CD4-positive, alpha-beta memory T cell (primary cell): ENCODE measurements around the gene DACH1. TPM values are rescaled to one million over a fixed set of nuclear protein-coding genes. Genes with fewer than 3 reads are reported as not detected.

Experiments
- CTCF ChIA-PET: fragments of 350-600 bp; sonication (Branson Sonifier 250); formaldehyde crosslinking; loops from one replicate; lab custom pipeline; 2021; ENCODE audit warnings: inconsistent platforms; ENCODE audit not compliant: partially characterized antibody; lab: Charles Lee
- POLR2A ChIA-PET: fragments of 350-600 bp; sonication (Branson Sonifier 250); formaldehyde crosslinking; loops from one replicate; lab custom pipeline; 2021; ENCODE audit not compliant: partially characterized antibody; lab: Charles Lee
- DNase-seq, 5 donors: peaks; one replicate each; pipeline versions ENCODE4 v3.0.0 to v3.0.0-alpha.2; 2020 to 2022; ENCODE audit warnings: mixed read lengths in 1 of 5
- H3K27ac ChIP-seq: one replicate; pipeline ENCODE4 v1.7.0; 2013; ENCODE audit warnings: low read depth, low read length
- H3K27me3 ChIP-seq: 2 replicates; pipeline ENCODE4 v1.7.0; 2013; ENCODE audit warnings: mild to moderate bottlenecking, low read length, moderate library complexity; ENCODE audit not compliant: insufficient read depth
- H3K36me3 ChIP-seq: 2 replicates; pipeline ENCODE4 v1.7.0; 2013; ENCODE audit warnings: mild to moderate bottlenecking, low read length, moderate library complexity; ENCODE audit not compliant: insufficient read depth
- H3K4me1 ChIP-seq: 2 replicates; pipeline ENCODE4 v1.7.0; 2013; ENCODE audit warnings: mild to moderate bottlenecking, low read length, moderate library complexity; ENCODE audit not compliant: insufficient read depth
- H3K4me3 ChIP-seq, 2 donors: one replicate each; pipeline ENCODE4 v1.7.0; 2013; ENCODE audit warnings: low read length in 2 of 2, mild to moderate bottlenecking in 1 of 2
- H3K9me3 ChIP-seq, 2 donors: one replicate each; pipeline ENCODE4 v1.7.0; 2013; ENCODE audit warnings: low read length in 2 of 2, control low read depth in 1 of 2; ENCODE audit not compliant: control insufficient read depth in 1 of 2
- H3K27ac Mint-ChIP-seq, 7 donors: one replicate each; pipeline ENCODE4 v1.8.0; 2020 to 2021; ENCODE audit warnings: mixed read lengths in 7 of 7, mild to moderate bottlenecking in 6 of 7, inconsistent platforms in 3 of 7, moderate library complexity in 3 of 7
- H3K27me3 Mint-ChIP-seq, 2 donors: one replicate each; pipeline ENCODE4 v1.8.0; 2020 to 2021; ENCODE audit warnings: mixed read lengths in 2 of 2
- H3K36me3 Mint-ChIP-seq, 2 donors: one replicate each; pipeline ENCODE4 v1.8.0; 2020 to 2021; ENCODE audit warnings: mixed read lengths in 2 of 2, inconsistent platforms in 1 of 2, mild to moderate bottlenecking in 1 of 2
- H3K4me1 Mint-ChIP-seq, 4 donors: one replicate each; pipeline ENCODE4 v1.8.0; 2020 to 2021; ENCODE audit warnings: mixed read lengths in 4 of 4, mild to moderate bottlenecking in 1 of 4
- H3K4me3 Mint-ChIP-seq, 8 donors: one replicate each; pipeline ENCODE4 v1.8.0; 2020 to 2021; ENCODE audit warnings: mixed read lengths in 8 of 8, mild to moderate bottlenecking in 7 of 8, moderate library complexity in 6 of 8, inconsistent platforms in 3 of 8
- H3K9me3 Mint-ChIP-seq, 8 donors: one replicate each; pipeline ENCODE4 v1.8.0; 2020 to 2021; ENCODE audit warnings: mixed read lengths in 8 of 8, mild to moderate bottlenecking in 5 of 8, inconsistent platforms in 3 of 8, moderate library complexity in 1 of 8
- intact Hi-C: fragments of 100-400 bp; cut with micrococcal nuclease; formaldehyde crosslinking; loops from one replicate; pipeline ENCODE4 v1.15.1; 2023
- polyA plus RNA-seq, 2 donors: library from polyadenylated mRNA; unstranded; fragments of 300-500 nt; fragmentation: Illumina TruSeq; gene quantifications; one replicate each; pipeline ENCODE4 v1.2.3, GENCODE V29; 2021
- total RNA-seq, 2 experiments: library from RNA; stranded (reverse); gene quantifications; one replicate each; pipeline ENCODE4 v1.2.3, GENCODE V29; 2021

Gene DACH1
- total and polyA plus RNA-seq, 4 experiments from 2014 or later, result not detected

DNA sequence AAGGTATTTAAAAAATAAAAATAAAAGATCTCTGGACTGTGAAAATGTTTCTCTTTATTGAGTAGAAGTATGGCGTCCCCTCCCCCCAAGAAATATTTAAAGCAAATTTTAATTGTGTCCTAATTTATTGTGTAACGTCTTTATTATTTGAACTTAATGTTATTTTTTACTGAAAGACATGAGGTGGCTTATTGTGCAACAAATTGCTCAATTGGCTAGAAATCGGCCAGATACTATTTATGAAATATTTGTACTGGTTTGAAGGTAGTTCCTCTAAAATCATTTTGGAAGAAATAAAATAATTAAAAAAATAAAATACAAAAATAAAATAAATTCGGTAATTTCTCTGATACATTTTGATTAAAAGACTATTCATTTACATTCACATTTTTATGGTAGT is 162.3 kb downstream of the DACH1 start:
- DNase-seq, result no peak
- Histone ChIP-seq H3K4me3 (no peak overlapping the region), H3K36me3 (no peaks in the 10 kb centered on the region), H3K27me3 (no peaks in the 10 kb centered on the region), H3K4me1 (no peaks in the 10 kb centered on the region), H3K27ac (no peak overlapping the region), H3K9me3 (no peaks in the 10 kb centered on the region)
- Mint-ChIP-seq H3K4me1 (no peaks in the 10 kb centered on the region), H3K27ac (no peak overlapping the region), H3K4me3 (no peak overlapping the region), H3K27me3 (no peaks in the 10 kb centered on the region), H3K9me3 (peaks cover 0 to 4% (median 1%) of the 10 kb centered on the region in 8 donors), H3K36me3 (no peaks in the 10 kb centered on the region)
- intact Hi-C loops, result no loop called here
- ChIA-PET CTCF (no interaction called here), POLR2A (no interaction called here)

DNA sequence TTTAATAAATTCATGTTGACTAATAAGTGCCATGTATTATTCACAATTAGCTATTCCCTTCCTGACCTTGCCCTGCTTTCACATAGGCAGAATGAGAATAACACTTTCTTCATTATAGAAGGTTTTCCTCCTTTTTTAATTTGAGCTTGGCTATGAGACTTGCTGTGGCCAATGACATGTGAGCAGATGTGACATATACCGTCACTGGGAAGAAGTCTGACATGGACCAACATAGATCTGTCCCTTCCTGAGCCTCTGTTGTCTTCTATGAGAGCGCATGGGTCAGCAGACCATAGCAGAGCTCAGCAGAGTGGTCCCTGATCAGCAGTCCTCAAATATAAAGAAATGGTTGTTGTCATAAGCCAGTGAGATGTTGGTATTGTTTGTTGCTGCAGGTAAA is 163.9 kb downstream of the DACH1 start:
- H3K27ac ChIP-seq, result no peak overlapping the region
- H3K36me3 ChIP-seq, result no peaks in the 10 kb centered on the region
- H3K9me3 ChIP-seq, result no peaks in the 10 kb centered on the region
- intact Hi-C loops, result no loop called here
- no peaks in the 10 kb centered on the region for H3K27me3 ChIP-seq
- H3K27ac Mint-ChIP-seq, result no peak overlapping the region
- ChIA-PET CTCF (no interaction called here), POLR2A (no interaction called here)
- peaks cover 0 to 4% (median 0%) of the 10 kb centered on the region in 8 donors for H3K9me3 Mint-ChIP-seq
- H3K4me1 Mint-ChIP-seq, result no peaks in the 10 kb centered on the region
- no peaks in the 10 kb centered on the region for H3K27me3 Mint-ChIP-seq
- no peak for DNase-seq
- no peaks in the 10 kb centered on the region for H3K36me3 Mint-ChIP-seq
- no peak overlapping the region for H3K4me3 Mint-ChIP-seq
- H3K4me3 ChIP-seq, result no peak overlapping the region
- no peaks in the 10 kb centered on the region for H3K4me1 ChIP-seq

DNA sequence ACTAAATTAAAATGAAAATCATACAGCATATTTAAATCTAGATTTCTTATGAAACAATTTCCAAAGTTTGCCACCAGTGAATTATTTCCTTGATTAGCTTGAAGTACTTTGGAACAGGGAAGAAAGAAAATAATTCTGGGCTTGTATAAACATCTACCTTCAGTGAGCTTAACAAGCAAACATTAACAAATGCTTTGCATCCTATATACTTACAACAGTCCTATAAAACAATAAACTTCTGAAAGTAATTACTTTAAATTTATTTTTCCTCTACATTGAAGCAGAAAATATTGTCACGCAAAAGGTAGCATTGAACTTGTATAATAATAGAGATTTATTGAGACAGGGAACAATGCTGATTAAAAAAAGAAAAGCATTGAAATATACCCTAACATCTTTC is 164.8 kb downstream of the DACH1 start:
- POLR2A ChIA-PET, result no interaction called here
- DNase-seq, result no peak
- Mint-ChIP-seq H3K36me3 (no peaks in the 10 kb centered on the region), H3K4me1 (no peaks in the 10 kb centered on the region), H3K9me3 (peaks cover 0 to 4% (median 0%) of the 10 kb centered on the region in 8 donors), H3K27me3 (no peaks in the 10 kb centered on the region), H3K4me3 (no peak overlapping the region), H3K27ac (no peak overlapping the region)
- Histone ChIP-seq H3K27me3 (no peaks in the 10 kb centered on the region), H3K4me1 (no peaks in the 10 kb centered on the region), H3K27ac (no peak overlapping the region), H3K36me3 (no peaks in the 10 kb centered on the region), H3K9me3 (no peaks in the 10 kb centered on the region), H3K4me3 (no peak overlapping the region)
- CTCF ChIA-PET, result no interaction called here
- intact Hi-C loops, result no loop called here

DNA sequence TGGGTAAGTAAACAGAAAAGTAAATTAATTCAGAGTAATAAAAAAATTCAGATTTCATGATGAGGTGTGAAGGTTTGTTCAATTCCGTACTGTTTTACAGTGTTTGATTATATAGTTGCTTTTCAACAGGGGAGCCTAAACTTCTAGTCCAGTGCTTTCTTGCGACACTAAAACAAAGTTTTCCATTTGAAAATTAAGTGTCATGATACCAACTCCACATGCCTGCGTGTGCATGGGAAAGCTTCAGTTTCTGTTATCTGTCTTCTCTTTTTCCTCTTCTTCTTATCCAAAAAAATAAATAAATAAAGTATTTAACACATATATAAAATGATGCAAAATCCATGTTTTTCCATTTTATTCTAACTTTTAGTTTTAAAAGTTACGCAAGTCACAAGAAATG is 165.3 kb downstream of the DACH1 start:
- H3K27ac ChIP-seq, result no peak overlapping the region
- no peaks in the 10 kb centered on the region for H3K27me3 ChIP-seq
- H3K4me3 ChIP-seq, result no peak overlapping the region
- Mint-ChIP-seq H3K27ac (no peak overlapping the region), H3K4me1 (no peaks in the 10 kb centered on the region), H3K9me3 (peaks cover 0 to 4% (median 0%) of the 10 kb centered on the region in 8 donors), H3K36me3 (no peaks in the 10 kb centered on the region), H3K27me3 (no peaks in the 10 kb centered on the region), H3K4me3 (no peak overlapping the region)
- no peaks in the 10 kb centered on the region for H3K36me3 ChIP-seq
- DNase-seq, result no peak
- ChIA-PET POLR2A (no interaction called here), CTCF (no interaction called here)
- no peaks in the 10 kb centered on the region for H3K9me3 ChIP-seq
- intact Hi-C loops, result no loop called here
- H3K4me1 ChIP-seq, result no peaks in the 10 kb centered on the region

DNA sequence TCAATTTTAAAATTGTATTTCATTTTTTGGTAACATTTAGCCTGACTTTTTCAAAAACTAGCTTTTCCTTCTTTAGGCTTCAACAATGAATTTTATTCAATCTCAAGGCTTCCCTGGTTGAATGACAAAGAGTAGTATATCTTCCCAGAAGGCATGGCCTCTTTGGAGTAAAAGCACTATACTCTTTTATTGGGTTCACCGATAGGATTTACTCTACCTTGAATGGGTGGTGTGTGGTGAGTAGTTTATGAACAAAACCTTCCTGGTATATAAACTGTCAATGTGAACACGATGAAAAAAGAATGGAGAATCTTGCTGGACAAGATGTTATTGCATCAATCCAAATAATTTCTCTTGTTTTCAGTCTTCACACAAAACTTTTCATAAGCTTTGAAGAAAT is 167.7 kb downstream of the DACH1 start:
- ChIA-PET CTCF (no interaction called here), POLR2A (no interaction called here)
- intact Hi-C loops, result no loop called here
- Histone ChIP-seq H3K4me1 (no peaks in the 10 kb centered on the region), H3K27ac (no peak overlapping the region), H3K36me3 (no peaks in the 10 kb centered on the region), H3K4me3 (no peak overlapping the region), H3K9me3 (no peaks in the 10 kb centered on the region), H3K27me3 (no peaks in the 10 kb centered on the region)
- Mint-ChIP-seq H3K4me3 (no peak overlapping the region), H3K27me3 (no peaks in the 10 kb centered on the region), H3K27ac (no peak overlapping the region), H3K4me1 (no peaks in the 10 kb centered on the region), H3K36me3 (no peaks in the 10 kb centered on the region), H3K9me3 (peaks cover 0 to 4% (median 0%) of the 10 kb centered on the region in 8 donors)
- DNase-seq, result no peak

DNA sequence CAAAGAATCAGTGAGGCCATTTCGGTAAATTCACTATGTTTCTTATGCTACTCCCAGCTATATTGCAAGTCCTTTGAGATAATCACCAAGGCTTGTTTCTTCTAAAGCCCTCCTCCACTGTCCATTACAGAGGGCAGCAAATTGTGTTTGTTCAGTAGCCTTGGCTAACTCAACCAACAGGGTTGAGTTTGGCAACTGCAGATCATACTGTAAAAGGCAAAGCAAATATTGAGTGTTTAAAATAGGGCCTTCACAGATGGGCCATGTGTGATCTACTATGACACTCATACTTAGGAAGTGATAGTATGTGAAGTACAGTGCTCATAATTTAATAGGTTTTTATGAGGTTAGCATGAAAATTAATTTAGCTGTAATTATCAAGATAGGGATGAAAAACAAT is 171.3 kb downstream of the DACH1 start:
- no peaks in the 10 kb centered on the region for H3K27me3 Mint-ChIP-seq
- no peaks in the 10 kb centered on the region for H3K4me1 Mint-ChIP-seq

DNA sequence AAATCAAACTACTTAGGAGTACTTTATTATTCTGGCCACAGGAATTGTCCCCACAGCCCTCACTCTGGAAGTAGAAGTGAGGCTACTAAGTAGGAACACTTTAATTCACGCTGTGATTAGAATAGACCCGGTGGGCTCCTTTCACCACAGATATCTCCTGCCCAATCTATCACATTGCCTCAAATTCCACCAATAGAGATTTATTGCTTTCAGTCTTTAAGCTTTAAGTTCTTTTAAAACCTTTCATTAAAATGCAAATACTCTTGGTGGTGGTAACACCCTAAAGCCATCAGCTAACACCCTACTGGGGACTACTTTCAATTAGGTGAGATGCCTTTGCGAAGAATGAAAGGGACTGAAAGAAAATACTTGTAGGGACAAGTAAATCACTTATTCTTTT is 181.9 kb downstream of the DACH1 start:
- Mint-ChIP-seq H3K4me3 (no peak overlapping the region), H3K27me3 (peaks cover 0 to 1% of the 10 kb centered on the region in 2 donors)

More for the DNA sequence above, 171.3 kb downstream of the DACH1 start:
- Histone ChIP-seq H3K4me3 (no peak overlapping the region), H3K9me3 (no peaks in the 10 kb centered on the region), H3K27ac (no peak overlapping the region), H3K4me1 (no peaks in the 10 kb centered on the region), H3K36me3 (no peaks in the 10 kb centered on the region), H3K27me3 (no peaks in the 10 kb centered on the region)
- intact Hi-C loops, result no loop called here
- POLR2A ChIA-PET, result no interaction called here
- no peak for DNase-seq
- Mint-ChIP-seq H3K4me3 (no peak overlapping the region), H3K36me3 (no peaks in the 10 kb centered on the region), H3K9me3 (peaks cover 0 to 2% (median 0%) of the 10 kb centered on the region in 8 donors), H3K27ac (no peak overlapping the region)
- CTCF ChIA-PET, result no interaction called here

More for the DNA sequence above, 181.9 kb downstream of the DACH1 start:
- Histone ChIP-seq H3K27ac (no peak overlapping the region), H3K4me3 (no peak overlapping the region), H3K4me1 (no peaks in the 10 kb centered on the region), H3K9me3 (no peaks in the 10 kb centered on the region), H3K36me3 (no peaks in the 10 kb centered on the region), H3K27me3 (no peaks in the 10 kb centered on the region)
- Mint-ChIP-seq H3K36me3 (no peaks in the 10 kb centered on the region), H3K27ac (no peak overlapping the region), H3K9me3 (peaks cover 0 to 3% (median 0%) of the 10 kb centered on the region in 8 donors), H3K4me1 (no peaks in the 10 kb centered on the region)
- intact Hi-C loops, result no loop called here
- CTCF ChIA-PET, result no interaction called here
- DNase-seq, result no peak
- POLR2A ChIA-PET, result no interaction called here
